HG02588 (cell line): ENCODE data around the gene ARPC1A.
"Not testable (repeated sequence)": the region's sequence is repeated elsewhere in the genome, so short reads cannot be mapped to it uniquely, and the experiment has no call there.

Source experiments
- ATAC-seq: cut with Tn5 transposase; IDR thresholded peaks from one replicate; pipeline ENCODE4 v1.9.1; 2021; ENCODE audit warnings: mild to moderate bottlenecking, moderate library complexity; ENCODE audit not compliant: unreplicated experiment

ARPC1A gene

GRCh38 chr7:99320371-99320770 is 5.3 kb upstream of the ARPC1A start:
- ATAC-seq: no peak

- not testable (repeated sequence) for ATAC-seq
These were observed 3.0 kb upstream of the ARPC1A start for GRCh38 chr7:99322659-99323058.

GRCh38 chr7:99324559-99324958 is 1.1 kb upstream of the ARPC1A start:
- ATAC-seq: no peak

- ATAC-seq: no peak
These were observed 651 bp upstream of the ARPC1A start for GRCh38 chr7:99325001-99325493.

GRCh38 chr7:99326408-99326782 is 697 bp downstream of the ARPC1A start:
- ATAC-seq: no peak

GRCh38 chr7:99330314-99330961 is 4.7 kb downstream of the ARPC1A start:
- ATAC-seq: not testable (repeated sequence)

- no peak for ATAC-seq
These were observed 5.3 kb downstream of the ARPC1A start for GRCh38 chr7:99331002-99331401.

GRCh38 chr7:99339595-99339994 is 13.9 kb downstream of the ARPC1A start:
- ATAC-seq: no peak

- ATAC-seq: no peak
These were observed 15.0 kb downstream of the ARPC1A start for GRCh38 chr7:99340659-99341058.

- no peak for ATAC-seq
These were observed 18.5 kb downstream of the ARPC1A start for GRCh38 chr7:99344061-99344647.

- not testable (repeated sequence) for ATAC-seq
These were observed 24.9 kb downstream of the ARPC1A start for GRCh38 chr7:99350641-99351040.

GRCh38 chr7:99352247-99352646 is 26.5 kb downstream of the ARPC1A start:
- ATAC-seq: no peak

GRCh38 chr7:99355098-99355497 is 29.4 kb downstream of the ARPC1A start:
- ATAC-seq: no peak

GRCh38 chr7:99357701-99358490 is 32.2 kb downstream of the ARPC1A start:
- no peak for ATAC-seq

GRCh38 chr7:99358521-99358920 is 32.8 kb downstream of the ARPC1A start:
- ATAC-seq: not testable (repeated sequence)

GRCh38 chr7:99359465-99360154 is 33.9 kb downstream of the ARPC1A start:
- ATAC-seq: no peak

GRCh38 chr7:99362801-99363200 is 37.1 kb downstream of the ARPC1A start:
- no peak for ATAC-seq

GRCh38 chr7:99363286-99363685 is 37.6 kb downstream of the ARPC1A start:
- ATAC-seq: no peak

GRCh38 chr7:99365318-99366141 is 39.8 kb downstream of the ARPC1A start:
- no peak for ATAC-seq

GRCh38 chr7:99366646-99367045 is 40.9 kb downstream of the ARPC1A start:
- ATAC-seq: no peak
